HG02840 (cell line): ENCODE measurements around the gene BBC3.
"Not testable (repeated sequence)": the region's sequence is repeated elsewhere in the genome, so short reads cannot be mapped to it uniquely, and the experiment has no call there.

ENCODE experiments used
- ATAC-seq: cut with Tn5 transposase; IDR thresholded peaks from one replicate; pipeline ENCODE4 v1.9.1; 2021; ENCODE audit warnings: mild to moderate bottlenecking, moderate library complexity, moderate number of reproducible peaks; ENCODE audit not compliant: unreplicated experiment, low FRiP score

BBC3 gene

DNA sequence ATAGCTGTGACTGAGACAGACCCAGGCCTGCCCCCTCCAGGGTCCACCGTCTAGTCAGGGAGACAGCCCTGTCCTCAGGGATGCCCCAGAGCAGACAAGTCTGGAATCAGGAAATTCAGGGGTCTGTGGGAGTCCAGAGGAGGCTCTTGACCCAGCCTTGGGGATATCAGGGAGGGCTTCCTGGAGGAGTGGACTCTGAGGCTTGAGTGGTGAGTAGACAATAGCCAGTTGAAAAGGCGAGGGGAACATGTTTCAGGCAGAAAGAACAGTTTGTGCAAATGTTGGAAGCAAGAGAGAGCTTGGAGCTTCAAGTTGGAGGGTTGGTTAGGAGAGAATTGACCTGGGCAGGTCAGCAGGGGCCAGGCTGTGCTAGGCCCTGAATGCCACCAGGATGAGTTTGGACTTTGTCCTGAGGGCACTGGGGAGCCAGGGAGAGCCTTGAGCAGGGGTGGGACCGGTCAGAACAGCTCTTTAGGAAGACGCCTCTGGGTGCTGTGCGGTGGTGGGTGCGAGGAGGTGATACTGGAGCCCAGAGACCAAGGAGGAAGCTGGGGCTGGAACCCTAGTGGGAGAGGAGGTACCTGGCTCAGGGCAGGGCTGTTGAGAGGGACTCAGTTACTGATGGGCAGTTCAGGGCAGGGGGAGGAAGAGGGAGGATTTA is 28.0 kb upstream of the BBC3 start:
- ATAC-seq = no peak

DNA sequence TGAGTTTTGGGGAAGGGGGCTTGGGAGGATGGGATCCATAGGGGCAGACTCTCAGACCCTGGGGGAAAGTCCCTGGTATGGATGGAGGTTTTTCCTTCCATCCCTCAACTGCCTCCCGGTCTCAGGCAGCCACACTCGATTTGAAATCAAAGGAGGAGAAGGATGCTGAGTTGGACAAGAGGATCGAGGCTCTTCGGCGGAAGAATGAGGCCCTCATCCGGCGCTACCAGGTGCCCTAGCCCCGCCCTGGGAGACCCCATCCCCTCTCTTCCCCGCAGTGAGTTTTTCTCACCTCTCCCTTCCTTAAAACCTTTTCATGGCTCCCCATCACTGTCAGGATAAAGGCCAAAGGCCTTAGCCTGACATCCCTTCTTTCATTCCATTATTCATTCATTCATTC is 27.4 kb upstream of the BBC3 start:
- no peak for ATAC-seq

DNA sequence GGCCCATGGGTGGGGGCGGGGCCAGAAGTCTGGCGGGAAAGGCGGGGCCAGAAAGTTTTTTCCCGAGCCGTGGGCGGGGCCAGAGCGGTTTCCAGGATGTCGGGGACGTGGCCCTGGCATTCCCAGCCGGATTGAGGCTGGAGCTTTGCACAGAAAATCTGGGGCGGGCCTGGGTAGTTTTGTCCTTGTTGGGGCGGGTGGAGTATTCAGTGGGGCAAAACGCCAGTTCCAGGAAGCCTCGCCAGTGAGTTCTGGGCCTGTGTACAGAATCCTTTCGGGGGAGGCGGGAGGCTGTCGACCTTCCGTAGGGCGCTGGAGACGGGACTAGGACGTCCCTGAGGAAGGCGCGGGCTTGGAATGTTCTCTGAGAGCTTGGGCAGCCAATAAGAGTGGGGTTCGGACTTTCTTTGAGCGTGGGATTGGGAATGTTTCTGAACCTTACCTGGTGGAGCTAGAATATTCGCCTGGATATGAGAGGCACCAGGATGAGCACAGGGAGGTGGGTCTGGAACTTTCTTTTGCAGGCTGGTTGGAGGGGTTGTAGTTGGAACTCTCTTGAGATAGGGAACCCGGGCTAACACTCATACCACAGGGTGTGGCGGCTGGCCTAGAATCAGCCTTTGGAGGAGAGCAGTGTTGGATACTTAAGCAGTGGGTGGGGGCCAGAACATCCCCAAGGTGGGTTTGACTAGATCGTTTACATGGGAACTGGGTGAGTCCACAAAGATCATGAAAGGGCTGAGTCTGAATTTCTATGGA is 26.6 kb upstream of the BBC3 start:
- ATAC-seq = no peak

DNA sequence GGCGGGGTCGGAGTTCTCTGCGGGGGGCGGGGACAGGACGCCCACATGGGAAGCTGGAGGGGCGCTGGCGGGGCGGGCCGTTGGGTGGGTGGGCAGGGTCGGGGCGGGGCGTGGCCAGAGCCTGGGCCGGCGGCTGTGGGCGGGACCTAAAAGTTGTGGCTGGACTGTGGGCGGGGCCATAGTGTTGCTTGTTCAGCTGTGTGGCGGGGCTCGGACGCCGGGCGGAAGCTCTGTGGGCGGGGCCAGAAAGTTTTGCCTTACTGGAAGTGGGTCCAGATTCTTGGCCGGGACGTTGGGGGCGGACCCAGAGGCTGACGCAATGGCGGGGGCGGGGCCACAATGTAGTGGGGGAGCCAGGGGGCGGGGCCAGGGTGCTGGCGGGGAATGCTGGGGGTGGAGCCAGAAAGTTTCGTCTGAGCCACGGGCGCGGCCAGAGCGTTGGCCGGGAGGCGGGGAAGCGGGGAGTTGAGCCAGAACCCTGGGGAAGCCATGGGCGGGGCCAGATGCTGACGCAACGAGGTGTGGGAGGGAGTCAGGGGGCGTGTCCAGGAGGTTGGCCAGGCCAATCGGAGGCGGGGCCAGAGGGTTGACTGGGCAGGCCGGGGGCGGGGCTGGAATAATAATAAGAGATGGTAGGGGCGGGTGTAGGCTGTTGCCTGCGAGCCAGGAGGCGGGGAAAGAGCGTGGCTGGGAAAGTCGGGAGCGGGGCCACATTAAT is 25.9 kb upstream of the BBC3 start:
- peak; percentile 69 for ATAC-seq

DNA sequence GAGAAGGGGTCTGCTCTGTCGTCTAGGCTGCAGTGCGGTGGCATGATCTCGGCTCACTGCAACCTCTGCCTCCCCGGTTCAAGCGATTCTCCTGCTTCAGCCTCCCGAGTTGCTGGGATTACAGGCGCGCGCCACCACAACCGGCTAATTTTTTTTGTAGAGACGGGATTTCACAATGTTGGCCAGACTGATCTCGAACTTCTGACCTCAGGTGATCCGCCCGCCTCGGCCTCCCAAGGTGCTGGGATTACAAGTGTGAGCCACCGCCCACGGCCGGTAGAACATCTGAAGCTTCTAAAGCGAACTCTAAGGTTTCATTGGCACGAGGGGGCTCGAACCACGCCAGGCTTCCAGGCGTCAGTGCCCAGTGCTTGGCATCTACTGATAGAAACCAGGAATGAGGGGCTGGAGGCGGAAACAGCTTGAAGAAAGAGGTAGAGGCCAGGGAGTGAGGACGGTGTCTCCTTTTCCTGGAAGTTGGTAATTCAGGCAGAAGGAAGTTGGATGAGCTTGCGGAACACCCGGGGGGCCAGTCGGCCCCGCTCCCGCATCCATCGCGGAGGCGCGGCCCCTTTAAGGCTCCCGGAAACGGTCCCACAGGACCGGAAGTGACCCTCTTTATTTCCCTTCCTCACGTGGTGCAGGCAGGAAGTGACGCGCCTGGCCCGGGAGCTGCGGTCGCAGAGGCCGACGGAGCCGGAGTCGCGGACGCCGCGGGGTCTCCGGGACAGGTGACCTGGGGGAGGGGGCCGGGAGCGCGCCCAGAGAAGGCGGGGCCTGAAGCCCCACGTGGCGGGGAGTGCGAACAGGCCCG is 25.1 kb upstream of the BBC3 start, which contains the start of gene CCDC9:
CCDC9 (plus strand) TSS at position 647 of the 814 bp plus-strand sequence. CDS start 1,876 bp downstream, outside the sequence.
- ATAC-seq = peak; percentile 51

DNA sequence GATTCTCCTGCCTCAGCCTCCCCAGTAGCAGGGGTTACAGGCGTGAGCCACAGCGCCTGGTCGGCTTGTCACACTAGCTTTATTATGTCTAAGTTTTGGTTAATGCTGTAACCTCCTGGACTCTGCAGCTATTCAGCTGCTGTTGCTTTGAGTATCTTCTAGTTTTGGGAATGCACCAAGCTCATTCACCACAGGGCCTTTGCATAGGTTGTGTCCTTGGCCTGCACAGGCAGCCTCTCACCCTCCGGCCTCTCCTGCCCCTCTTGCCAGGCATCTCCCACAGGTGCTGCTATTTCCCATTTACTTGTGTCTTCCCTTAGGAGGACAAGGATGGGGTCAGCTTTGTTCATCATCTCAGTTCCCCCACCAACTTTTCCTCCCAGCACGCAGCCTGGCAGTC is 23.0 kb upstream of the BBC3 start:
- no peak for ATAC-seq

DNA sequence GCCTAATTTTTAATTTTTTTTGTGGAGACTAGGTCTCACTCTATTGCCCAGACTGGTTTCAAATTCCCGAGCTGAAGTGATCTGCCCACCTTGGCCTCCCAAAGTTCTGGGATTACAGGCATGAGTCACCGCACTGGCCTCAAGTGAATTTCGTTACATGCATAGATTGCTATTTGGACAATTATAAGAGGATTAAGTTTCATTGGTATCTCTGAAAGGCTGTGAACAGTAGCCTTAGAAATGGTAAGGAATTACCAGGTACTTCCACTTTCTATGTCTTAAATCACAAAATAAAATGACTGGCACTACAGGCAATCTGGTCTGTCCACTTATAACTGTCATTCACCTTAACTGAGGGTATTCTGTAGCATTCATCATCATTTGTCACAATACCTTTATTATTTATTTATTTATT is 22.5 kb upstream of the BBC3 start:
- no peak for ATAC-seq

DNA sequence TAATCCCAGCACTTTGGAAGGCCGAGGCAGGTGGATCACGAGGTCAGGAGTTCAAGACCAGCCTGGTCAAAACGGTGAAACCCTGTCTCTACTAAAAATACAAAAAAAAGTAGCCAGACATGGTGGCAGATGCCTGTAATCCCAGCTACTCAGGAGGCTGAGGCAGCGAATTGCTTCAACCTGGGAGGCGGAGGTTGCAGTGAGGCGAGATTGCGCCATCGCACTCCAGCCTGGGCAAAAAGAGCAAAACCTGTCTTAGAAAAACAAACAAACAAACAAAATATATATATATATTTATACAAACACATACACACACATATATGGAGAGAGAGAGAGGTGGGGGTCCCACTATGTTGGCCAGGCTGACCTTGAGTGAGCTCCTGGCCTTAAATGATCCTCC is 22.0 kb upstream of the BBC3 start:
- not testable (repeated sequence) for ATAC-seq

DNA sequence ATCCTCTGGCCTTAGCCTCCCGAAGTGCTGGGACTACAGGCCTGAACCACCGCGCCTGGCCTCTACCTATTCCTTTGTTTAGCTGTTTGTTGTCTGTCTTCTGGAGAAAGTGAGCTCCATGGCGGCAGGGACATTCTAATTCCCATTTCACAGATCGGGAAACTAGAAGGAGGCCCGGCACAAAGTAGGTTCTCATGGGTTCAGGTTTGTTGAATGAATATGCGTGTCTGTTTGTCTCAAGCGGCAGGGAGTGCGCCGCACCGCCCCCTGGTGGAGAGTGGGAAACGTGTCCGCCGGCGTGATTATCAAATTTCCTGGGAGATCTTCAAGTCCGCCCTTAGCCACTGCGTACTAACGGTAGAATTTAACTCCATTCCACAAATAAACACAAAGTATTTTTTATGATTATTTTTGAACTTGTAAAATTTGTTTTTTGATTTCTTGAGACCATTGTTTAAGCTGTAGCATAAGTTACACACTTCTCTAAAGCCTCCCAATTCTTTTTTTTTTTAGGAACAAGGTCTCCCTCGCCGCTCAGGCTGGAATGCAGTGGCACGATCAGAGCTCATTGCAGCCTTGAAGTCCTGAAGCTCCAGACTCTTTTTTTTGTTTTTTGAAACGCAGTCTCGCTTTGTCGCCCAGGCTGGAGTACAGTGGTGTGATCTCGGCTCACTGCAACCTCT is 16.4 kb upstream of the BBC3 start:
- no peak for ATAC-seq

DNA sequence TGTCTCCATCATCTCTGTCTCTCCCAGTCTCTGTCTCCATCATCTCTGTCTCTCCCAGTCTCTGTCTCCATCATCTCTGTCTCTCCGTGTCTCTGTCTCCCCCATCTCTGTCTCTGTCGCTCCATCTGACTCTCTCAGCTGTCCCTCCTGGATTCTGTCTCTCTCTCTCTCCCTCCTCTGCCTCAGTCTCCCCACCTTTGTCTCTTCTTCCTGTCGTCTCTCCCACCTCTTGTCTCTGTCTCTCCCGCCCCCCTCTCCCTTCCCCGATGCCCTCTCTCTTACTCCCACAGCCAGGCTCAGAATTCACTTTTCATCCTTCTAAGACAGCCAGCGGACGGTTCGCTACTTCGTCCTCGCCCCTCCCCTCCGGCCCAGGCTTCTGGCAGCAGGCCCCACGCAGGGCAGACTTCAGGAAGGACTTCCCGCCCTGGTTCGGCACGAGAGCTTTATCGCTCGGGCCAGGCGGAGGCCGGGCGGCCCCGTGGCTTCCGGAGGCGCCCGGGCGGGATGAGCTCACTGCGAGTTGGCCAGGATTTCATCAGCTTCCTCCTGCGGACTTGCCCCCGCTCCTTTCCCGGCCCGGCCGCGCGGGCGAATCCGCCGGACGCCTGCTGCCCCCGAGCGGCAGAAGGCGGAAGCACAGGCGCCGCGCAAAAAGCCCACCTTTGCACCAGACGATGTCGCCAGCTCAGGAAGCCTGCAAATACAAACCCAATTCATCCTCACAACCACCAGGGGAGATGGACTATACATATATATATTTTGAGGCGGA is 13.0 kb upstream of the BBC3 start:
- peak; percentile 54 for ATAC-seq

DNA sequence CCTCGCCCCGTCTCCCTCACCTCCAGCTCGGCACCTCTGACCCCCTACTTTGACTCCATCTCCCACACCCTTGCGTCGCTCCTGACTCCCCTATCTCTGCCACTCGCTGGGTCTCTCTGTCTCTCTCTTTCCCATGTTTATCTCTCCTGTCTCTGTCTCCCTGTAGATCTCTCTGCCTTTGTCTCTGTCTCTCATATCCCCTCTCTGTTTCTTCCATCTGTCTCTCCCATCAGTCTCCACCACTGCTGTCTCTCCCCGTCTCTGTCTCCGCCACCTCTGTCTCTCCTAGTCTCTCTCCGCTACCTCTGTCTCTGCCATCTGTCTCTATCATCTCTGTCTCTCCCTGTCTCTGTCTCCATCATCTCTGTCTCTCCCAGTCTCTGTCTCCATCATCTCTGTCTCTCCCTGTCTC is 12.4 kb upstream of the BBC3 start:
- no peak for ATAC-seq

DNA sequence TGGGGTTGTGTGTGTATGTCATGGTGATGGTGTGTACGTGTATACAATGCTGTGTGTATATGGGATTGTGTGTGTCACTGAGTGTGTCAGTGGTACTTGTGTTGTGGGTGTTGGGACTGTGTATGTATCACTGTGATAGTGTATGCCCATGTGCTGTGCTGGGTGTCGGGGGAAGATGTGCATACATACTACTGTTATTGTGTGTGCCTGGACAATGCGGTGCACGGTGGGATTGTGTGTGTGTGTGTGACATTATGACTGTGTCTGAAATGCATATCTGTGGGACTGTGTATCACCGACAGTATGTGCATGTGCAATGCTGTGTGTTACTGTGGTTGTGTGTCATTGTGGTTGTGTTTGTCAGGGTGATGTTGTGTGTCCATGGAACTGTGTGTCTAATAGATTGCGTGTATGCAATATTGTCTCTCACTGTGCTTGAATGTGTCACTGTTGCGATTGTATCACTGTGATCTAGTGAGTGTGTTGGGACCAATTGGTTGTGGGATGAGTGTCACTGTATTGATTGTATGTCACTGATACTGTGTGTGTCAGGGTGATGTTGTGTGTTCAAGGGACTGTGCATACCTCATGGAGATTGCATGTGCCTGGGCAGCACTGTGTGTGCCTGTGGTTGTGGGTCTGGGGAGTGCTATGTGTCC is 11.0 kb upstream of the BBC3 start:
- no peak for ATAC-seq

DNA sequence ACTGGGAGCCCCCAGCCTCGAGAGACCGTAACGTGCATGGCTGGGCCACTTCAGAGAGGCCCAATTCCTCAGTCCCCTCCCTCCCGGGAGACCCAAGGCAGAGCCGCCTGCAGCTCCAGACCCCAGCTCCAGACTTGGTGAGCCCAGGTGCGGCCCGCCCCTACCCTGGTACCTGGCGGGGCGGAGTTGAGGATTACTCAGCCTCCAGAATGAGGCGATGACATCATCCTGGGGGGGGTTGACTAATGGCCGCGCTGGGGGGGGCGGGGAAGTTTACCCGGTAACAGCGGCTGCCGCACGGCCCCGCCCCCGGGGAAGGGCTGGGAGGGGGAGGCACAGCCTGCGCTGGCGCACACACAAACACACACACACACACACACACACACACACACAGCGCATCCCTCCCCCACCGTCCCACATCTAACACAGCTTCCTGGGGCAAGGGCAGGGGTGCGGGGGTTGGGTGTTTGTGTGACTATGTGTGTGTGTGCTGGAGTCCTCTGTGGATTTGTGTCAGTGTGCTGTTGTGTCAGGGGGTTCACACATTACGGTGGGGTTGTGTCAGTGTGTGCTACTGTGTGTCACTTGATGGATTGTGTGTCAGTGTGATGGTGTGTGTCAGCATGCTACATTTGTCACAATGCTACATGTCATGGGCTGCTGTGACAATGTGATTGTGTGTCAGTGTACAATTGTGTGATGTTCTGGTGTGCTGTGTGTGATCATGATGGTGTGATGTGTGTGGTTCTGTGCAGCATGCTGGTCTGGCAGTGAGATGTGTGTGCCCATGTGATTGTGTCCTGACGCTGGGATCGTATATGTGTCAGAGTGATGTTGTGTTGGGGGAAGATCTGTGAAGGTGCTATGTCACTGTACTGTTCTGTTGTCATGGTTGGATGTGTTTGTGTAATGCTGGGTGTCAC is 10.3 kb upstream of the BBC3 start:
- ATAC-seq = no peak

DNA sequence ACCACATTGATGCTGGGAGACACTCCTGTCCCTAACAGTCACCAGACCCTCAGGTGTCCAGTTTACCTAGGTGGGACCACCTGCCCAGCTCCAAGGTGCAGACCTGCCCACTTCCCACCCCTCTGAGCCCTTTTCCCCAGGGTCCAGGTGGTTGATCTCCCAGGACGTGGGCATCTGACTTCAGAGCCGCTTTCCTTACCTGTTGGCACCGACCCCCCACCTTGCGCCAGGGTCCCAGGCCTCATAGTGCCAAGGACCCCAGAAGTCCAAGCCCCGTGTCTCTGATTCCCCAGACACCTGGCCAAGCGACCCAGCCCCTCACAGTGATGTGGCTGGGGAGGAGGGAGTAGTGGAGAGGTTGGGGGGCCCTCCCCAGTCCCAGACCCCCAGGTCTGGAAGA is 9.6 kb upstream of the BBC3 start:
- no peak for ATAC-seq

DNA sequence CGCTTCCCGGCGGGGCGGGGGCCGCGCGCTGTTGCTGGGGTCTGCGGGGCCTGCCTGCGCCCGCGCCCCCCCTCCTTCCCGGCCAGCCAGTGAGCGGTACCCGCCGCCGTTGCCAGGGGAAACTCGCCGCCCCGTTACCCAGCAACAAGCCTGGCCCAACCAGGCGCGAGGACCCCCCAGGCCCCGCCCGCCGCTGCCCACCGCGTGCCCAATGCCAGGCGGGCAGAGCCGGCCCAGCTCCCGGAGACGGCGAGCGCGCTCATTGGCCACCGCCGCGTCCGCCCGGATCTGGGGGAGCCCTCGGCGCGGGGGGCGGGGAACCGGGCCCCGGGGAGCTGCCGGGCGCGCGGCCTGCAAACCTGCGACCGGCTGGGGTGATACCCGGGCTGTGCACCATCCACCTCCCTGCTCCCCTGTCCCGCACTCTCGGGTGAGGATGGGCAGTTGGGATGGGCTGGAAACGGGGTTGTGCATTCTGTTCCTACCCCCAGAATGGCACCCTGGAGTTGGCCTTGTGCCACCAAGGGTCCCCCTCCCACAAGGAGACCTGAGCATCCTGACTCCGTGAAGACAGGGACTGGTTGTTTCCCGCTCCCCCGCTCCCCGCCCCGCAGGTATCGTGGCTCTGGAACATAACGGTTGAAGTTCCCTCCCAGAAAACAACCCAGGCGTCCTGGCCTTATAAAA is 8.8 kb upstream of the BBC3 start:
- no peak for ATAC-seq

DNA sequence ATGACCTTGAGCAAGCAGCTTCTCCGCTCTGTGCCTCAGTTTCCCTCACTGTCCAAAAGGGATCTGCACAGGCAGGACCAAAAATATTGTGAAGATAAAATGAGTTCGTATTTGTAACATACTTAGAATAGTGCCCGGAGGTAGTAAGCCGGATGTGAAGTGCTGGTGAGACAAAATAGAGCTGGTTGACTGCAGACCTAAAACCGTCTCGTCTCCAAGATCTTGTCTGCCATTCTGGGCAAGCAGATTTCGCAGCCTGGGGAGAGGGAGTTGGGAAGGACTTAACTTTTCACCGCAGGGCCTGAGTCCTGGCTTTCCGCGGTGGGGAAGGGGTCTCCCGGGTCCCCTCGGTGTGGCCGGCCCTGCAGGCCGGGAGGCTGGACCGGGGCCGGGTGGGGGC is 8.2 kb upstream of the BBC3 start:
- no peak for ATAC-seq

DNA sequence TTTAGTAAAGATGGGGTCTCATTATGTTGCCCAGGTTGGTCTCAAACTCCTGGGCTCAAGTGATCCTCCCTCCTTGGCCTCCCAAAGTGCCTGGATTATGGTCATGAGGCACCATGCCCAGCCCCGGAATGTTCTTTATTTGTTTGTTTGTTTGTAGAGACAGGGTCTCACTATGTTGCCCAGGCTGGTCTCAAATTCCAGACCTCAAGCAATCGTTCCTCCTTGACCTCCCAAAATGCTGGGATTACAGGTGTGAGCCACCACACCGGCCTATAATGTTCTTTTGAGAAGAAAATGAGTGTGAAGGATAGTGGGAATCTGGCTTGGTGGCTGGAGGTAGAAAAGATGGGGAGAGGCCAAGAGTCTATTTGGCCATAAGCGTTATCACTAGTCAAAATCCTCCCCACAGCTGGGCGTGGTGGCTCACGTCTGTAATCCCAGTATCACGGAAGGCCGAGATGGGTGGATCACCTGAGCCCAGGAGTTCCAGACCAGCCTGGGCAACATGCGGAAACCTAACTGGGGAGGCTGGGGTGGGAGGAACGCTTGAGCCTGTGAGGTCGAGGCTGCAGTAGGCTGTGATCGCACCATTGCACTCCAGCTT is 5.2 kb upstream of the BBC3 start:
- ATAC-seq = no peak
